Measurements from ENCODE around the gene CGREF1. TPM values are rescaled to one million over a fixed set of nuclear protein-coding genes. Genes with fewer than 3 reads are reported as not detected.
"Not testable (repeated sequence)": the region's sequence is repeated elsewhere in the genome, so short reads cannot be mapped to it uniquely, and the experiment has no call there.

CGREF1 gene
- polyA plus RNA-seq, 1 of the 3 experiments (the other 2 are of a cell fraction): 18.3 TPM

DNA sequence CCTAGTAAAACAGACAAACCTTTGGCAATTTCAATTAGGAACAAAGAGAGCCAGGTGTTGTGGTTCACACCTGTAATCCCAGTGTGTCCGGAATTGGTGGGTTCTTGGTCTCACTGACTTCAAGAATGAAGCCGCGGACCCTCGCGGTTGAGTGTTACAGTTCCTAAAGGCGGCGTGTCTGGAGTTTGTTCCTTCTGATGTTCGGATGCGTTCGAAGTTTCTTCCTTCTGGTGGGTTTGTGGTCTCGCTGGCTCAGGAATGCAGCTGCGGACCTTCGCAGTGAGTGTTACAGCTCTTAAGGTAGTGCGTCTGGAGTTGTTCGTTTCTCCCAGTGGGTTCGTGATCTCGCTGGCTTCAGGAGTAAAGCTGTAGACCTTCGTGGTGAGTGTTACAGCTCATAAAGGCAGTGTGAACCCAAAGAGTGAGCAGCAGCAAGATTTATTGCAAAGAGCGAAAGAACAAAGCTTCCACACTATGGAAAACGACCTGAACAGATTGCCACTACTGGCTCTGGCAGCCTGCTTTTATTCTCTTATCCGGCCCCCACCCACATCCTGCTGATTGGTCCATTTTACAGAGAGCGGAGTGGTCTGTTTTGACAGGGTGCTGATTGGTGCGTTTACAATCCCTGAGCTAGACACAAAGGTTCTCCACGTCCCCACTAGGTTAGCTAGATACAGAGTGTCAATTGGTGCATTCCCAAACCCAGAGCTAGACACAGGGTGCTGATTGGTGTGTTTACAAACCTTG, 8.2 kb downstream of the CGREF1 start:
- not testable (repeated sequence) for H3K27ac ChIP-seq (ENCODE audit: low read depth in 2 of 2, low read length in 1 of 2); H3K9me3 ChIP-seq; H3K9me2 ChIP-seq; H3K9ac ChIP-seq; H3K79me2 ChIP-seq (ENCODE audit: insufficient read depth); H3K4me3 ChIP-seq (ENCODE audit: low read depth in 2 of 2, low read length in 1 of 2); H3K27me3 ChIP-seq (ENCODE audit: insufficient read depth); H3F3A ChIP-seq (replicated peaks; ENCODE audit: insufficient read depth); H3K36me3 ChIP-seq (replicated peaks in 1 of 2; ENCODE audit: control insufficient read depth in 1 of 2, insufficient read depth in 2 of 2, low read length in 1 of 2); H3K4me1 ChIP-seq (ENCODE audit: control insufficient read depth in 1 of 2, insufficient read depth in 2 of 2, low read depth in 1 of 2, low read length in 1 of 2); H4K20me1 ChIP-seq (ENCODE audit: insufficient read depth); H2AFZ ChIP-seq (ENCODE audit: low read depth); H3K4me2 ChIP-seq; DNase-seq
- CTCF ChIA-PET: interaction anchor here (0.9 to 10.7 kb wide), 4 partner anchors 13 to 169 kb away, joined by 3 to 78 read pairs (median 6); no protein-coding TSS in a partner anchor
- 86% methylated on average over 24 of the region's 24 CpGs for WGBS (ENCODE audit: low lambda C conversion rate)
- POLR2A ChIA-PET: interaction anchor here (1.5 kb wide), 1 partner anchor 13 kb away, joined by 5 read pairs; the partner anchor contains the start of gene ABHD1

DNA sequence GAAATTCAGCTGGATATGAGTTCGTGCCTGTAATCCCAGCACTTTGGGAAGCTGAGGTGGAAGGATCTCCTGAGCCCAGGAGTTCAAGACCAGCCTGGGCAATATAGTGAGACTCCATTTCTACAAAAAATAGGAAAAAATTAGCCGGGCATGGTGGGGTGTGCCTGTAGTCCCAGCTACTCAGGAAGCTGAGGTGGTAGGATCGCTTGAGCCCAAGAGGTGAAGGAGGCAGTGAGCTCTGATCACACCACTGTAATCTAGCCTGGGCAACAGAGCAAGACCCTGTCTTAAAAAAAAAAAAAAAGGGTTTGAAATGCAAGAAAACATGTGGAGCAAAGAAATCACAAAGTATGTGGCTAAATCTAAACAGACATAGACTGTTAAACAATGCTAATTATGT, 9.8 kb downstream of the CGREF1 start:
- Histone ChIP-seq H4K20me1 (ENCODE audit: insufficient read depth) (no peaks in the 10 kb centered on the region), H2AFZ (ENCODE audit: low read depth) (no peak overlapping the region), H3K79me2 (ENCODE audit: insufficient read depth) (no peaks in the 10 kb centered on the region), H3K9ac (no peak overlapping the region), H3K9me3 (no peaks in the 10 kb centered on the region), H3K4me1 (ENCODE audit: control insufficient read depth in 1 of 2, insufficient read depth in 2 of 2, low read depth in 1 of 2, low read length in 1 of 2) (no peaks in the 10 kb centered on the region), H3K27ac (ENCODE audit: low read depth in 2 of 2, low read length in 1 of 2) (no peak overlapping the region), H3K4me3 (ENCODE audit: low read depth in 2 of 2, low read length in 1 of 2) (no peak overlapping the region), H3K4me2 (no peak overlapping the region), H3K27me3 (ENCODE audit: insufficient read depth) (no peaks in the 10 kb centered on the region), H3K9me2 (no peaks in the 10 kb centered on the region), H3K36me3 (replicated peaks in 1 of 2; ENCODE audit: control insufficient read depth in 1 of 2, insufficient read depth in 2 of 2, low read length in 1 of 2) (no peaks in the 10 kb centered on the region), H3F3A (replicated peaks; ENCODE audit: insufficient read depth) (no peaks in the 10 kb centered on the region)
- no peak for TF ChIP-seq FOXJ3 (CRISPR knock-in tag; IDR thresholded peaks at IDR 0.05)
- TF ChIP-seq, protein P1, sequence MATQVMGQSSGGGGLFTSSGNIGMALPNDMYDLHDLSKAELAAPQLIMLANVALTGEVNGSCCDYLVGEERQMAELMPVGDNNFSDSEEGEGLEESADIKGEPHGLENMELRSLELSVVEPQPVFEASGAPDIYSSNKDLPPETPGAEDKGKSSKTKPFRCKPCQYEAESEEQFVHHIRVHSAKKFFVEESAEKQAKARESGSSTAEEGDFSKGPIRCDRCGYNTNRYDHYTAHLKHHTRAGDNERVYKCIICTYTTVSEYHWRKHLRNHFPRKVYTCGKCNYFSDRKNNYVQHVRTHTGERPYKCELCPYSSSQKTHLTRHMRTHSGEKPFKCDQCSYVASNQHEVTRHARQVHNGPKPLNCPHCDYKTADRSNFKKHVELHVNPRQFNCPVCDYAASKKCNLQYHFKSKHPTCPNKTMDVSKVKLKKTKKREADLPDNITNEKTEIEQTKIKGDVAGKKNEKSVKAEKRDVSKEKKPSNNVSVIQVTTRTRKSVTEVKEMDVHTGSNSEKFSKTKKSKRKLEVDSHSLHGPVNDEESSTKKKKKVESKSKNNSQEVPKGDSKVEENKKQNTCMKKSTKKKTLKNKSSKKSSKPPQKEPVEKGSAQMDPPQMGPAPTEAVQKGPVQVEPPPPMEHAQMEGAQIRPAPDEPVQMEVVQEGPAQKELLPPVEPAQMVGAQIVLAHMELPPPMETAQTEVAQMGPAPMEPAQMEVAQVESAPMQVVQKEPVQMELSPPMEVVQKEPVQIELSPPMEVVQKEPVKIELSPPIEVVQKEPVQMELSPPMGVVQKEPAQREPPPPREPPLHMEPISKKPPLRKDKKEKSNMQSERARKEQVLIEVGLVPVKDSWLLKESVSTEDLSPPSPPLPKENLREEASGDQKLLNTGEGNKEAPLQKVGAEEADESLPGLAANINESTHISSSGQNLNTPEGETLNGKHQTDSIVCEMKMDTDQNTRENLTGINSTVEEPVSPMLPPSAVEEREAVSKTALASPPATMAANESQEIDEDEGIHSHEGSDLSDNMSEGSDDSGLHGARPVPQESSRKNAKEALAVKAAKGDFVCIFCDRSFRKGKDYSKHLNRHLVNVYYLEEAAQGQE (IDR thresholded peaks at IDR 0.05; ENCODE audit: low read depth, low read length): no peak
- no peak for TF ChIP-seq FOXM1 (IDR thresholded peaks at IDR 0.05; ENCODE audit: low read depth)
- no peak for TF ChIP-seq YY1 (IDR thresholded peaks at IDR 0.05; ENCODE audit: low read depth)
- TF ChIP-seq, protein P2, sequence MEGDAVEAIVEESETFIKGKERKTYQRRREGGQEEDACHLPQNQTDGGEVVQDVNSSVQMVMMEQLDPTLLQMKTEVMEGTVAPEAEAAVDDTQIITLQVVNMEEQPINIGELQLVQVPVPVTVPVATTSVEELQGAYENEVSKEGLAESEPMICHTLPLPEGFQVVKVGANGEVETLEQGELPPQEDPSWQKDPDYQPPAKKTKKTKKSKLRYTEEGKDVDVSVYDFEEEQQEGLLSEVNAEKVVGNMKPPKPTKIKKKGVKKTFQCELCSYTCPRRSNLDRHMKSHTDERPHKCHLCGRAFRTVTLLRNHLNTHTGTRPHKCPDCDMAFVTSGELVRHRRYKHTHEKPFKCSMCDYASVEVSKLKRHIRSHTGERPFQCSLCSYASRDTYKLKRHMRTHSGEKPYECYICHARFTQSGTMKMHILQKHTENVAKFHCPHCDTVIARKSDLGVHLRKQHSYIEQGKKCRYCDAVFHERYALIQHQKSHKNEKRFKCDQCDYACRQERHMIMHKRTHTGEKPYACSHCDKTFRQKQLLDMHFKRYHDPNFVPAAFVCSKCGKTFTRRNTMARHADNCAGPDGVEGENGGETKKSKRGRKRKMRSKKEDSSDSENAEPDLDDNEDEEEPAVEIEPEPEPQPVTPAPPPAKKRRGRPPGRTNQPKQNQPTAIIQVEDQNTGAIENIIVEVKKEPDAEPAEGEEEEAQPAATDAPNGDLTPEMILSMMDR (IDR thresholded peaks at IDR 0.05): no peak
- TF ChIP-seq, protein P3, sequence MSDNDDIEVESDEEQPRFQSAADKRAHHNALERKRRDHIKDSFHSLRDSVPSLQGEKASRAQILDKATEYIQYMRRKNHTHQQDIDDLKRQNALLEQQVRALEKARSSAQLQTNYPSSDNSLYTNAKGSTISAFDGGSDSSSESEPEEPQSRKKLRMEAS (IDR thresholded peaks at IDR 0.05; ENCODE audit: low read depth): no peak
- TF ChIP-seq NFIC (IDR thresholded peaks at IDR 0.05; ENCODE audit: borderline replicate concordance): no peak
- ChIA-PET POLR2A (interaction anchor here (0.6 kb wide), 1 partner anchor 127 kb away, joined by 3 read pairs; no protein-coding TSS in a partner anchor), CTCF (interaction anchor here (1.0 to 14.2 kb wide), 8 partner anchors 10 to 194 kb away, joined by 3 to 169 read pairs (median 6); partner anchors contain the start of genes CGREF1 and TRIM54)
- WGBS (ENCODE audit: low lambda C conversion rate): 90% methylated on average over 3 of the region's 3 CpGs
- DNase-seq: no peak

All from SK-N-SH (cell line).